CMK (cell line): ENCODE data around the gene PAXIP1.
A peak's percentile ranks its signal among the peaks of the same experiment; 100 is the strongest.

Experiments used
- DNase-seq: peaks from one replicate; pipeline ENCODE4 v3.0.0-alpha.2; 2010; ENCODE audit warnings: low read depth

PAXIP1 gene

DNA sequence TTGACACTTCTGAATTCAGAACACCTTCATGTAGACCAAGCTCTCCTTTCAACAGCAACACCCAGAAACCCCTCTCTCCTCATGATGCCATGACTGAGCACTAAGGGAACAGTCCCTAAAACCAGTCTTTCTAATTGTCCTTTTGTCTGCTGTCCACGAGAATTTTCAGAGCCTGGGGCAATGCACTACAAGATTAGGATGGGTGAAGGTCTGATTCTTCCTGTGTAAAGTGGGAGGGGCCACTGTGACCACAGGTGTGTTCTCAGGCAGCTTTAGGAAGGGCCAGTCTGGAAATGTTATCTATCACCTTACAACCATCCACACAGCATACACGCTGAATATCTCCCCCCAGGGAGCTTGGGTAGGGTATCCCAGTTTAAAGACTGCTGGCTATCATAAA lies 7.9 kb downstream of the PAXIP1 start:
- no peak for DNase-seq

DNA sequence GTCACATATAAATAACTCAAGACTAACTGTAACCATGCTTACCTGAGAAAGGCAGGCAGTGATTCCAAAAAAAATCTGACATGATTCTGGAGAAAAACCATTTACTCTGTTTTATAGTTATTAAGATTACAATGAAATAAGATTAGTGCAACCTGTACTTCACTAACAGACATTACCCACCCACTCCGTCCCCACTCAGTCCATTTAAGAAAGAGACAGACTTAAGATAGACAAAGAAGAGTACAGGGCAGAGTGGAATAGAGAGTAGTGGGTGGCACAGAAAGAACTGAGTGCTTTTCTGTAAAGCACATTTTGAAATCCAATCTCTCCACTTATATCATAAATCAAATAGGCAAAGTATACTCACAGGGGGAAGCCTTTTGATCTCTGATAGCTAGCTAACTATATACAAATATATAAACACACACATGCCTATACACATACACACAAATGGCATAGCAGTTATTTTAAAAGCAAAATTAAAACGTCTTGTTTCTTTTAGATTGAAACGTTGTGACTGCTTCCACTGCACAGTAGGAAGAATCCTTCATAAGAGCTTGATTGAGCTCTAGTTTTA lies 11.9 kb downstream of the PAXIP1 start:
- no peak for DNase-seq

DNA sequence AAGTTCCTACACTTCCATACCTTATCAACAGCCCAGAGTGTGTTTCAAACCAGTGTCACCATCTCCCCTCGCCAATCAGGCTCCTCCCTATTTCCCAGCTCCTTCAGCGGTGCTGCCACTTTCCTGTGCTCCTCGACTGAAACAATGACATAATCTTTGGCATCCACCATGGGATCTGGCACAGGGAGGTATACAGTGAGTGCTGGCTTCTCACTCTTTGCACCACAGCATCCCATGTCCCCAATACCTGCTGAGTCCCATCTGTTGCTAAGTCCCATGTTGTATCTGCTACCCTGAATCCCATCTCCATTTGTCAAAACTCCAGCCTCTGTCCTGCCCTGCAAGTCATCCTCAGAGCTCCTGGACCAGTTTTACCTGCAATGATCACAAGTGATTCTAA lies 15.4 kb downstream of the PAXIP1 start:
- DNase-seq = no peak

DNA sequence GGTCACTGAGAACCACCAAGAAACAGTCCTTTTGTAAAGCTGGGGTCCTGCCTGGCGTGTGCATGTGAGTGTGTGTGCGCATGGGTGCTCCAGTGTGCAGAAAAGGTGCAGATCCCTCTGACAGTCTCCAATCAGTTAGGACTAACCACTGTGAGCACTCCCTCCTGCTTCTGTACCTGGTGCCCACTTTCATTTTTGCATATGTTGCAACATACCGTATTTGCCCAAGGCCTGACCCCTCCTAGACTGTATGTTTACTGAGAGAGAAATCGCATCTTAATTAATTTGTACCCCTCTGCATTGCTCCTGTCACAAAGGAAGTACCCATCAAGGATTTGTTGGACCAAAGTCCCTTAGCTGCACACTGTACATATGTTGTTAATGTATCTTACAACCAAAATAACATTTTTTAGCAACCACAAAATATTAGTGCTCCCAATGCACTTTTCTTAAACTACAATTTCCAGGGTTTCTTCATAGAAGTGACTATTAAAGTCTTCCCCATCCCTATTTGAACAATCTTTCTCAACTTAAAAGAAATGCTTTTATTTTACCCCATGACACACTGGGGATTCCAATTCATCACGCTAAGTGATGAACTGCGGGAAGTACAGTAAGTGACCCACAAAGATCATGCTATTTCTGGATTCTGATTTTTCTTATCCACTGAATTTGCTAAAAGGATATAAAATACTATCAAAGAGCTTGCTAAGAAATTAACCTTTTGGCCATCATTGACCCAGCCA lies 16.6 kb downstream of the PAXIP1 start:
- no peak for DNase-seq

DNA sequence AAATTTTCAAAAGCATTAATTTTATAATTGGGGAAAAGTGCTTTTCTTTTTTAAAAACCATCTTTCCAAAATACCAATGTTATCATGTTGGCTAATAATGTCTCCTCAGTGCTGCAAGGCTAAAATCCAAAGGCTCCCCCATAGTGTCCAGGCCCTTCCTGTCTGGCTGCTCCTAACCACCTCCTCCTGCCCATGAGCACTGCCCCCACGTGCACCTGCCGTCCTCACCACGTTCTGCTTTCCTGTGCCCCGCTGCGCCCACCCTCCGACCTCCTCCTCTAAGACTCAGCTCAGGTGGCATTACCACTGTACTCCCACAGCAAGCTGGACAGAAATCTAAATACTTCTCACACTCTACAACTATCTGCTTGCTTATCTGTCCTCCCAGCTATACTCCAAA lies 17.7 kb downstream of the PAXIP1 start:
- DNase-seq = no peak

DNA sequence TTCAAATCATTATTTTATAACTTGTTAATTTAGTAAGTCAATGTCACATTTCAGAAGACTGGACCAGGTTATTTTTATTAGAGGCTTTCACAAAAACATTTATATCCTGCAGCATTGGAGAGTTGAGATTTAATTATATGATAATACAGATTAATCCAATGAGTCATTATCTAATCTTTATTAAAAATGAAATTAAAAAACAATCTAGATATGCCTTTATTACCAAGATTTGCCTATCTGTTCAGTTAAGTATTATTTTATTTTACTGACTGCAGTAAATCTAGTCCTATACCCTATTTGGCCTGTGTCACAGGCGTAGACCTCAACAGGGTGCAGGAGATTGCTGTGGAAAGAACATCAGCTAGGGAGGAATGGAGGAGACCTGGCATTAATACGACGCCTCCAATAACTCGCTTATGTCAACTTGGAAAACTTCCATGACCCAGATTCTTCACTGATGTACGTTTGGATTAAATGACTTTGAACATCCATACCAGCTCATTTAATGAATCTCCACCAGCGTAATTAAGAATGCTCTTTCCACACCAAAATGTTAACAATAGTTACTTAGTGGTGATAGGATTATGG lies 18.2 kb downstream of the PAXIP1 start:
- no peak for DNase-seq

DNA sequence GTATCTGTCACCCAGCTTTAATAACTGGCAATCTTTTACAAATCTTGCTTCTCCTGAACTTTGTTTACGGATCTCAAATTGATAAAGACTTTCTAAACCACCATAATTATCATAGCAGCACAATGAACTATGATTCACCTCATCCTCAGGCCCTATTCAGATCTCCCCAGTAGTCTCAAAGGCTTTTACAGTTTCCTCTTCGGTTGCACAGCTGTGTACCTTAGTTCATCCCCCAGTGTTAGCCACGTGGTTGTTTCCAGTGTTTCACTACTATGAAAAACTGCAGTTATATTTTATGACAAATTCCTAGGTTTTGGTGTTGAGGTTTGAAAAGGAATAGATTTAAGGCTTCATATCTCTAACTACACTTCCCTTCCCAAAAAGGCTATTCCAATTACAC lies 24.9 kb downstream of the PAXIP1 start:
- no peak for DNase-seq

GRCh38 chr7:154977250-154977649 lies 25.7 kb downstream of the PAXIP1 start:
- DNase-seq = no peak

DNA sequence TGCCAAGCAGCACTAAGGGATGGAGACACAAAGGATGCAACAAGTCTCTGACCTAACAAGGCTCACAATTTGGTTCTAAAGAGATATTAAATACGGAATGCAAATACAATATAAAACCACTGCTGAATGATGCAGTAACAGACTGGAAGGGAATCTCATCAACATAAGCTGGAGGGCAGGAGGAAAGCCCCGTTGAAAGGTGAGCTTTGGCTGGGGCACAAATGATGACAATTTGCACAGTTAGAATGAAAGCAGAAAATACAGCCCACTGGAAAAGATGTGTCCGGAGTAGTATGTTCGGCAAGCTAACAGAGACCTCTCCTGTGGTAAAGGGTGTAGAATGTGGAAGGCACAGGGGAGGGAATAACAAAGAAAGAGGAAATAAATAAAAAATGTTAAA lies 26.1 kb downstream of the PAXIP1 start:
- DNase-seq = no peak

DNA sequence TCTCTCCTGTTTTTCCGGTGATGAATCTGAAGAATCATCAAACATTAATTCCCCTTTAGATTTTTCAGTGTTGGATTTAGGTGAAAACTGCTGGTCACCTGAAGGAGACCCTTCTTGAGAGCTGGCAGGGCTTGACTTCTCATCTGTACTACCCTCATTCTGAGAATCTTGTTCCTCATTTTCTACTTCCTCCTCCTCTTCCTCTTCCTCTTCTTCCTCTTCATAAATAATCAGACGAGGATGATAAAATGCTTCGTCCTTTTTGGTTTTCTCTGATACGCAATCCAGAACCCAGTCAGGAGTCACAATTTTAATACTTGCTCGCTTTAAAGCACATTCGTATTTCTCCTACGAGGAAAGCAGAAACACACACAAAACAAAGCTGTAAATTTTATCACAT lies 26.9 kb downstream of the PAXIP1 start:
- DNase-seq = no peak

DNA sequence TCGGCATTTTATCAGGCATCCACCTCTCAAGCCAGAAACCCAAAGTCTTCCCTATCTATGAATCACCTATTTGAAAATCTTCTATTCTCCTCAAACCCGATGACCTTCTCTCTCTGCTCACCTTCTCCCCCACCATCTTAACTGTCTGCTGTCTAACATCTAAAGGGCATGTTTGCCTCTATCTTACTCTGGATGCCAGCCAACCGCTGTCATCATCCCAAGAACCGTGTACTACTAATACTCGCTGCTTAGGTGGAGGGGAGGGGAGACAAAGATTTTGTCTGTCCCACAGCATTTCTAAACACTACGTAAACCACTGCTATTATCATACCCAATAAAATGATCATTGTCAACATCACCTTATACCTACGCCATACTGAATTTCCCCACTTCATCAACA lies 29.5 kb downstream of the PAXIP1 start:
- DNase-seq = no peak

GRCh38 chr7:154968336-154969001 lies 34.5 kb downstream of the PAXIP1 start:
- DNase-seq = no peak

GRCh38 chr7:154967401-154967955 lies 35.4 kb downstream of the PAXIP1 start:
- DNase-seq = no peak

- no peak for DNase-seq
Measured at GRCh38 chr7:154965014-154965413, 37.9 kb downstream of the PAXIP1 start.

GRCh38 chr7:154960063-154960790 lies 42.7 kb downstream of the PAXIP1 start:
- no peak for DNase-seq

GRCh38 chr7:154956427-154956826 lies 46.5 kb downstream of the PAXIP1 start:
- no peak for DNase-seq

- peak; percentile 11 for DNase-seq
Measured at GRCh38 chr7:154953006-154953684, 49.8 kb downstream of the PAXIP1 start.

DNA sequence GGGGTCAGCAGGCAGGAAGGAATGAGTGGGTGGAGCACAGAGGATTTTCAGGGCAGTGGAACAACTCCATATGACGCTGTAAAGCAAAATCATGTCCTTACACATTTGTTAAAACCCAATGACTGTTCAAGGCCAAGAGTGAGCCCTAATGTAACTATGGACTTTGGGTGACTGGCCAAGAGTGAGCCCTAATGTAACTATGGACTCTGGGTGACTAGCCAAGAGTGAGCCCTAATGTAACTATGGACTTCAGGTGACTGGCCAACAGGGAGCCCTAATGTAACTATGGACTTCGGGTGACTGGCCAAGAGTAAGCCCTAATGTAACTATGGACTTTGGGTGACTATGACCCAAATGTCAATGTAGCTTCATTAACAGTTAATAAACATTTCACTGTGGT lies 52.0 kb downstream of the PAXIP1 start:
- DNase-seq = no peak

DNA sequence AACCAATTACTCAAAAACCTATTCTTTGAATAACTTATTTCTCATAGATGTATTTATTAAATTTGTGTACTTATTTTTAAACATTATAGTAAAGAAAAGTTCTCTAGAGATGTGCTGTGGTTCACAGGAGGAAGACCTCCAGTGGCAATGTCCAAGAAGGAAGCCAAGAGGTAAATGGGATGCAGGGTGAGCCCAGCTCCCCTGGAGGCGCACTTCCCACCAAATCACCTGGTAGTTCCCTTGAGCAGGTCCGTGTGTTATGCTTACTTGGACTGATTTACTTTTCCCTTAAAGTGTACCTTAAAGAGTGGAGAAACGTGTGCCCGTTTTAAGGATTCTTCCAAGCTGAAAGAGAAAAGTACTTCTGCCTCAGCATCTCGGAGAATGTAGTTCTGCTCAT lies 55.3 kb downstream of the PAXIP1 start:
- DNase-seq = no peak

GRCh38 chr7:154946166-154946565 lies 56.8 kb downstream of the PAXIP1 start:
- no peak for DNase-seq

DNA sequence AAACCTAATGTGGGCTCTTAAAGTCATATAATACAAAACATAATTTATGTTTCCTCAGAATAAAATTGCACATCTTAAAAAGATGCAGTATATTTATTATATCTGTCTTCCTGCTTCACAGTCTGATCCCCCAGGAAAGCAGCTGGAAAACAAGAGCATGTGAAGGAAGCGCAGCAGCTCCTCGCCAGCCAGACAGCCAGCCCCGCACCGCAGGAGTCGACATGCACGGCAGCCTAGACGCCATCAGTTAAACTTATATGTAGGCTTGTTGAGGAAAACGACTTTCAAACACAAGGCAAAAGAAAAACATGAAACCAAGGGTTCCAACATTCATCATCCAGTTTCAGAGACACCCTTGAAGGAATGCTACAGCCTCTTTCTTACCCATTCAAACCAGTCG lies 59.0 kb downstream of the PAXIP1 start:
- DNase-seq = no peak

DNA sequence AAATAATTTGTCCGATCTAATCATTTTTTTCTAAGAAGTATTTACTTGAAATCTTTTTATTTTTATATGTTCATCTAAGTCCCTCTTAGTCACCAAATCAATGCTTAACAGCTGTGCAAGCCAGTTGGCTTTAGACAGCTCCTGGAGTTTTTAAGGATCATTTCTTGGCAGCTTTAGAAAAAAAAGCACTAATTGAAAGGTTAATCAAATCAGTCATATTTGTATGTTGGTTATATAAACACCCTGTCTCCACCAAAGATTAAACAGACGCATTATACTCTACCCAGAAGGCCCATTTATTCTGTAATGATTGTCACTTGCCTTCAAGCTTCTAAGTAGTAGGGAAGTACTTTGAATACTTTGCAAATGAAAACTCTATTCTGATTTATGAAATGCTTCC lies 60.2 kb downstream of the PAXIP1 start:
- DNase-seq = no peak
